Measurements from ENCODE around the gene PPP3CA.
"Not testable (repeated sequence)": the region's sequence is repeated elsewhere in the genome, so short reads cannot be mapped to it uniquely, and the experiment has no call there.

The PPP3CA gene

DNA sequence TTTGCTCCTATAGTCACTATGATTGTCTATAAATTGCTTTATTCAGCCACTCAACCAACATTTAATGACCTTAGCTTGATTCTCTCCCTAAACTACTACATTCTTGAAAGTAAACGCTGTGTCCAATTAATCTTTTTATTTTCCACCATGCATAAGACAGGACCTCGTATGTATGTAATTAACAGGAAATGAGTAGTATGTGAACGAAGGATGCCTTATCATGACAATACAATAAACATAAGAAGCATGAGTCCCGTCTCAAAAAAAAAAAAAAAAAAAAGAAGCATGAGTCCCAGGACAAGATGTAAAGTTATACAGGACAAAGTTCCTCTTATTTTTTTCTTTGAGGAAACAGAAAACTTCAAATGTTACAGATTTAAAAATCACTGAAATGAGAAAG, 92.5 kb downstream of the PPP3CA start:
- DNase-seq (ENCODE audit: low read depth), result no peak

- DNase-seq (ENCODE audit: low read depth), result no peak
Measured at GRCh38 chr4:101253121-101253520, 94.2 kb downstream of the PPP3CA start.

DNA sequence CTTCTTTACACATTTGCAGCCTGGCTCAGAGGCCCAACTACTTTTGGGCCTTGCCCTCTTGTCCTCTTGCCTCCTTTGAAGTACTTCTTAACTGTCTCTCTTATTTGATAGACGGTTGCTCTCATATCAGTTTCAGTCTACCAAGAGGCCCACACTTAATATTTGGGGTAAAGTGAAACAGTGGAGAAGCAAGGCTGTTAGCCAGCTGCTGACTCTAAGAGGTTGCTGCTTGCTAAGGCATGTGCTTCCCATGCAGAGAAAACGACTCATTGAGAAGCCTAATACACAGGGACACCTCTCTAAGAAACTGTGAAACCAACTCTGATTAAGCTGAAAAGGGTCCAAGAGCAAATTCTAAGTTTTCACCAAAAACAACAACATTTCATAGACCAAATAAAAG, 94.6 kb downstream of the PPP3CA start:
- DNase-seq (ENCODE audit: low read depth), result no peak

DNA sequence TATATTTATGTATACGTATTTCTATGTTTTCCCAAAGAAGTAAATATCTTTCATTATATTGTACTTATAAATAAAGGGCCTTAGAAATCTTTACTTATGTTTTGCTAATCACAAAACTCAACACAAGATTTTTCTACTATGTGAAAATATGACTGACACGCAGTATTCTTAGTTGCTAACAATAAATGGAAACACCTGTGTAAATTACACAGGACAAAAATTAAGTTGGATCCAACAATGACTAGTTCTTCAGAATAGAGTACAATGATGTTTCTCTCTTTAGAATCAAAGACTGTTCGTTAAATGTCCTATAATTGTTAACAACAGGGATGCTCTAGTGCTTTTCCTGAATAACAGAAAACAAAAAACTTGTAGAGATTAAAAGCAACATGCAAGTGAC, 96.1 kb downstream of the PPP3CA start:
- no peak for DNase-seq (ENCODE audit: low read depth)

- no peak for DNase-seq (ENCODE audit: low read depth)
Measured at GRCh38 chr4:101244349-101244748, 103.0 kb downstream of the PPP3CA start.

GRCh38 chr4:101242441-101242840, 104.9 kb downstream of the PPP3CA start:
- no peak for DNase-seq (ENCODE audit: low read depth)

- no peak for DNase-seq (ENCODE audit: low read depth)
Measured at GRCh38 chr4:101240099-101240498, 107.2 kb downstream of the PPP3CA start.

- DNase-seq (ENCODE audit: low read depth), result no peak
Measured at GRCh38 chr4:101239665-101240064, 107.7 kb downstream of the PPP3CA start.

DNA sequence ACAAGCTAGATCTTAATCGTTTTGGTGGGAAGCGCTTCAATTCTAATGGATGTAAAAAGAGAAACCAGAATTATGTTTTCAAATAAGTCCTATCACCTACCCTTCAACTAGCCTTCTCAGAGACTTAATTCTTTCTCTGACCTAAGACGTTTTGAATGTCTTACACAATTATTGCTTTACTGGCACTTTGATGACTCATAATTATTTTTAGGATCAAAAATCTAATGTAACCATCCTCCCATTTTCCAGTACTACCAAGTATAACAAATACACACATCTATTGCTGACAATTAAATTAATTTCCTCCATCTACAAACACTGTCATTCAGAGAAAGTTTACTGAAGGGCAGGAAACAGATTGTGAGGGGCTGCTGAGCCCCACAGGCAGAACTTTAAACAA, 108.6 kb downstream of the PPP3CA start:
- no peak for DNase-seq (ENCODE audit: low read depth)

- DNase-seq (ENCODE audit: low read depth), result no peak
Measured at GRCh38 chr4:101237773-101238172, 109.6 kb downstream of the PPP3CA start.

DNA sequence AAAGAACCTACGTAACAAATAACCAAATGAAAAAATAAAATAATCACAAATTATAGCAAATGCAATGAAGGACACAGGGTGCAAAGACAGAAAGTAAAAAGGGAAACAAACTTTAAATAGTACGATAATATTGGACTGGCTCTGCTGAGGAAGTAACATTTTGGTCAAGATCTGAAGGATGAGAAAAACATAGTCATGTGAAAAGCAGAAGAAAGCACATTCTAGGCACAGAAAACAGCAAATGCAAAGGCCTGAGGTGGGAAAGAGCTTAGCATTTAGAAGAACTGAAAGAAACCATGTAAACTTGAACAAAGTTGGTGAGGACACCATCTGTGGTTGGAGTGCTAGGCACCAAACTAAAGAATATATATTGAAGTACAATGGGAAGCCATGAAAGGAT, 111.2 kb downstream of the PPP3CA start:
- DNase-seq (ENCODE audit: low read depth), result no peak

DNA sequence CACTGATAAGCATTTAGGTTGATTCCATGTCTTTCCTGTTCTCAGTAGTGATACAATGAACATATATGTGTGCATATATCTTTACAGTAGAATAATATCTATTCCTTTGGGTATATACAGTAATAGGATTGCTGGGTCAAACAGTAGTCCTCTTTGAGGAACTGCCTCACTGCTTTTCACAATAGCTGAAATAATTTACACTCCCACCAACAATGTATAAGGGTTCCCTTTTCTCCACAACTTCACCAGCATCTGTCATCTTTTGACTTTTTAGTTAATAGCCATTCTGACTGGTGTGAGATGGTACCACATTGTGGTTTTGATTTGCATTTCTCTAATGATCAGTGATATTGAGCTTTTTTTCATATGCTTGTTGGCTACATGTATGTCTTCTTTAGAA, 113.2 kb downstream of the PPP3CA start:
- not testable (repeated sequence) for DNase-seq (ENCODE audit: low read depth)

- peak; percentile 61 for DNase-seq (ENCODE audit: low read depth)
Measured at GRCh38 chr4:101232074-101232776, 115.1 kb downstream of the PPP3CA start.

- no peak for DNase-seq (ENCODE audit: low read depth)
Measured at GRCh38 chr4:101230801-101231426, 116.4 kb downstream of the PPP3CA start.

- peak; percentile 44 for DNase-seq (ENCODE audit: low read depth)
Measured at GRCh38 chr4:101229116-101229515, 118.2 kb downstream of the PPP3CA start.

DNA sequence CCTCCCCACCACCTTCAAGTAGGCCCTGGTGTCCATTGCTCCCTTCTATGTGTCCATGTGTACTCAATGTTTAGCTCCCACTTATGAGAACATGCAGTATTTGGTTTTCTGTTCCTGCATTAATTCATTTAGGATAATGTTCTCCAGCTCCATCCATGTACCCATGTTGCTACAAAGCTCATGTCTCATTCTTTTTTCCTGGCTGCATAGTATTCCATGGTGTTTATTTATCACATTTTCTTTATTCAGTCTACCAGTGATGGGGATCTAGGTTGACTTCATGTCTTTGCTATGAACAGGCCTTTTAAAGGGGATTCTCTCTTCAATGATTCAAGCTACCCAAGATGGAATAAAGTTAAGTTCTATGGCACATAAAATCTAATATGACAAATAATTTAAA, 119.6 kb downstream of the PPP3CA start:
- no peak for DNase-seq (ENCODE audit: low read depth)

GRCh38 chr4:101224358-101225218, 122.7 kb downstream of the PPP3CA start:
- DNase-seq (ENCODE audit: low read depth), result no peak

DNA sequence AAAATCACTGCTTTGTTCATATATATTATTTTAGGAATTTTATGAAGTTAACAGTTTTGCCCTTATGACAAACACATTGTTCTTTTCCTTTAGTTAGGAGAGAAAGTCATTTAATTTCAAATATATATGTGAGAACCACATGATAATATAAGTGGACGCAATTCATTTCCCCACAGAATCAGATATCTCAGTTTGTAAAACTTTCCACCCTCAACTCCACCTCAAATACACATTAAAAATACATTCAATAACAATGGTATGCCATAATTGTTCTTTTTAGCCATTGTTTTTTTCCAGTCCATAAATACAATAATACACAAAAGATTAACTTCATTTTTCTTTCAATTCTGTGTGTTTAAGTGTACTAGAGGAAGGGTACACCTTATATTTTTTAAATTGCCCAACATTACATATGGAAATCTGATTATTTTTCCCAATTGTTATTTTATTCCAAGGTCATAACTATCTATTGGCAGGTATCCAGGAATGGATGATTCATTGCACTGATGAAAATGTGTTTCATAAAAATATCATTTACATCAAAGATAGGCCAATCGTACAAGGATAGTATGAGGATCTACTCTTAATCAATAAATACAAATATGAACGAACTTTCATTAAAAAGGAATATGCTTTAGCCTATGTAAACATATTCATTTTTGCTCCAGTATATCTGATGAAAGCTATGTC, 125.0 kb downstream of the PPP3CA start:
- DNase-seq (ENCODE audit: low read depth), result no peak

- DNase-seq (ENCODE audit: low read depth), result no peak
Measured at GRCh38 chr4:101221294-101221693, 126.0 kb downstream of the PPP3CA start.

DNA sequence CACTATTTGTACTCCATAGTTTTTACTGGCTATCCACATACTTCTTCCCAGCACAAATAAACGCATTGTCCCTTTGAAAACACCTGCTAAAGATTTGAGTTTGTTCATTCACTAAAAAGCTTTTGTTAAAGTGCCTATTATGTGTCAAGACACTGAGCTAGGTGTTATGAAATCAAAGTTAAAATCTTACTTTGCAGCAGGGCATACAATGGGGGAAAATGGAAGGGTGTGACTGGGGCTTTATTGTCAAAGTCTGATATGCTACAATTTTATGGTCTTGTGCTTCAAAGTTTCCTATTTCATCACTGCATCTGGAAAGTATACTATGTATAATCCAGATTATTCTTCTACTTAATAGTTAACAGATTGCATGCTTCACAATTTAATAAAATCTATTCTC, 128.4 kb downstream of the PPP3CA start:
- no peak for DNase-seq (ENCODE audit: low read depth)

DNA sequence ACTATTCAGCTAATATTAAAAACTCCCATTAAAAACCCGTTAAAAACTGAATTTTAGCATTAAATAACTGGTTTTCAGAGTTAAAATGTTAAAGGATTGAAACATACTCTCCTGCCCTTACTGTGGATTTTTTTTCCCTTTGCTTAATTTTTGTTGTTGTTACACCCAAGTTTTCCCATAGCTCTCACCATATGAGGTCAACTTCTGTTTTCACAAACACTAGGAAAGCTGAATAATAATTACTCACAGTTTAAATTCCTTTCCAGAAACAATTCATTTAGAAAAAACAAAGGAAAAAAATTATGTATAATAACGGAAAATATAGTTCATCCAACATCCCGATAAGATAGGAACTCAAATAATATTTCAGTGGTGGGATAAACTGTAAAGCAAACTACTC, 129.0 kb downstream of the PPP3CA start:
- no peak for DNase-seq (ENCODE audit: low read depth)

DNA sequence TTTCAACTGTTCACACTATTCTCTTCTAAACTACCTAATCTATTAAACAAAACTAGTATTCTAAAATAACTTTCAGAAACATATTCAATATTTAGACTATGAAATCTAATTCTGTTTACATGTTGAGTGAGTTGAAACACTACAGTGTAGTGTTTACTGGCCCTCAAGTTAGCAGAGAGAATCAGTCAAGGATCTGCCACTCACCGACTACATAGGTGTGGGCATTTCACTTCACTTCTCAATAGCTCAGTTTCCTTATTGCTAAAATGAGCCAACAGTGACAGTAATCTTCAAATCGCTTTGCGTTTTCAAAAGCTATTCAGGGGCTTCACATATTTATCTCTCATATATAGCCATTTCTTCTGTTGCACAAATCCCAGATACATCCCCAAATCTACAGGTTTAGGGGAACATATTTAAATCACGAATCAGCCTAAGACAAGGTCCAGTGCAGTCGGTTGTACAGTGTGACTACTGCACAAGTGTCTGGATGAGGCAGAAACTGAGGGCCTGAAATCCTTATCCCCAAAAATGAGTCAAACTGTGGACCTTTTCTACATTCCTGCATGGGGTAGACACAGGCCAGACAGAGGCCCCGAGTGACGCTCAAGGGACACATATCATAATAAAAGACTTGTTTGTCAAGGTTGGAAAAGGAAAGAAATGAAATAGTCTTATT, 129.8 kb downstream of the PPP3CA start:
- DNase-seq (ENCODE audit: low read depth), result no peak
